HG02642 (cell line): Measurements from ENCODE around the gene COL25A1.
"Not testable (repeated sequence)": the region's sequence is repeated elsewhere in the genome, so short reads cannot be mapped to it uniquely, and the experiment has no call there.

Experiments used
- ATAC-seq: cut with Tn5 transposase; IDR thresholded peaks from one replicate; pipeline ENCODE4 v1.9.1; 2021; ENCODE audit warnings: mild to moderate bottlenecking; ENCODE audit not compliant: unreplicated experiment, poor library complexity

COL25A1 gene

DNA sequence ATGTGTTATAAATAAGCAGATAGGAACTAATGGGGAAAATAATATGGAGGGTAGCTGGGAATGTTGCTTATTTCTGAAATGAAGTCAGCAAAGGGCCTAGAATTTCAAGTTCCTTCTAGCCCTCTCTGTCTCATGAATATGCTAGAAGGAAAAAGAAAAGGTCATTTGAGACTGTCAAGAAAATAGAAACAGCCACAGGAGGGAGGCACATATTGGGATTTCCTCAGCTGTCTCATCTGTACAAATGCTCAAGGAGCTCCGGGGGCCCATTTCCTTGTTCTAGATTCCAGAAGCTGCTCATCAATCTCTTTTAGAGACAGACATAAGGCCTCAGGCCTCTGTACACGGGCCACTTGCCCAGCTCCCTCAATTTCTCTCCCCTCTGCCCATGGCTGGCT, 412.0 kb downstream of the COL25A1 start:
- ATAC-seq, result no peak

DNA sequence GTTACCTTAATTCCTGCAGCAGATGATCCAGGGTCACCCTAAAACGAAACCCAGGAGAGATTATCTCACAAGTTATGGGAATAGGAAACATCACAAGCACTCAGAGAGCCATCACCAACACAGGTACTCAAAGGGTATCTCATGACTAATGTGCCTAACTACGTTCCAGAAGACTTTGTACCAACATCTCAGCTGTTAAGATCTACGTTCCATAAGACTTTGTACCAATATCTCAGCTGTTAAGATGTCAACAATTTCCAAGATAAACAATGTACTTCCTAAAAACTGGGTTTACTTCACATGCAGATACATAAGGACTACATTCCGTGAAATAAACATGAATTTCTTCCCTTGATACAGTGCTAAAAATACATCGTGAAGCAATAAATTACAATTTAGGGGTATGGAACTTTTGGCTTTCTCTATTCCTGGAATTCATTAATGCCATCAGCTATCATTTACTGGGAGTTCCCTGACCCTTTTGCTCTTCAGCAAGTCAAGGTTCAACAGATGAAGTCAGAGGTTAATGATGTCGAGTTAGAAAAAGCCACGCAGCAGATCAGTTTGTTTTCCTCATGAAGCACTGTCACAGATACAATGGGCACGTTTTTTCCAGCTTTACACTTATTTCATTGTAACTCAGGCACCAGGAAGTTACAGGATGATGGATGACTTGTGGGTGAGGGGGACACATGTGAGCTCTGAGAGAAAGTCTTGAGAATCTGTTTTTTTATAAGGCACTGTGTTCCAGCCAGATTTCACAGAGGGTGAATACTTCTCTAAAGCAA, 412.6 kb downstream of the COL25A1 start:
- no peak for ATAC-seq

DNA sequence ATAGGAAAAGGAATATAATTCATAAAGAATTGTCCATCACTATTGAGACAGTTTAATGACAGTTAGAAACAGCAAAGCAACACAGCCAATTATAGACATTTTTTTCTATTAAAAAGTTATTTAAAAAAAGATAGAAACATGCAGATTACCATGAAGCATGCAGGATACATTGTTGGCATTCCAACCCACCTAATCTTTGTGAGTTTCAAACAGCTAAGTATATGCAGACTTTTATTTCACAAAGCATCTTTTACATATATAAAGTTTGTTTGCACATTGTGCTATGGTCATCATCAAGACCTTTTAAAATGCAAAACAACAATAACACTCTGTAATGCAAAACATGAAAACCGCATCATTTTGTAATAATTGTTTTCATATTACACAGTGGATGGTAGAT, 413.7 kb downstream of the COL25A1 start:
- no peak for ATAC-seq

DNA sequence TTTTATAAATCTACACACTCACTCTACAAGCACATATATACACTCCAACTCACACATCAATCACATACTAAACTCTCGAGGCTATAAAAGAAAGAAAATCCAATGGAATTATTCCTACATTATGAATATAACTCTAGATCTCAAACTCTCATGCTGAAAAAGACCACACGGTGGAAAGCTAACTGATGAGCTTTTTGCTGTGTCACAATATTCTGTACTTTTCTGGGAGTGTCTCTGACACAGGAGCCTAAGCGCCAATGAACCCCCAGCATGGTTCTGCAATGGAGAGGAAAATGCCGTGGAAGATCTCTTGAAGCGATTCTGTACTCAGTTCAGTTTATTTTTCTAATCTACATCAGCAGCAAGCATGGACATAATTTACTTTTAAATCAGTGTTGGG, 415.4 kb downstream of the COL25A1 start:
- ATAC-seq, result no peak

DNA sequence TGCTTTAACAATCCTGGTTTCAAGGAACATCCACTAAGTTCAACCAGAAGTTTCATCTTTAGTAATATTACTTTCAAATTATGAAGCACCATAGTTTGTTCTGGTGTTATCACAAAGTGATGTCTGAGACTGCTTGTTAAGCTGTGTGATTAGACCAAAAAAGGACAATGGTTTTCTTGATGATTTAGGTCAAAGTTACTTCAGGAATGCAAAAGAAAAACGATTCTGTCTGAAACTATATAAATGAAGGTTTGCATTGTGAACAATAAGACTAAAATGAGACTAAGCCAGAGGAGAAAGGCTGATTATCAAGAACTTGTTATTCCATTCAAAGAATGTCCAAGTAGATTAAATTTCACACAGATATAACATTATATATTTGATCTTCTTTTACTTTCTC, 417.2 kb downstream of the COL25A1 start:
- ATAC-seq, result no peak

DNA sequence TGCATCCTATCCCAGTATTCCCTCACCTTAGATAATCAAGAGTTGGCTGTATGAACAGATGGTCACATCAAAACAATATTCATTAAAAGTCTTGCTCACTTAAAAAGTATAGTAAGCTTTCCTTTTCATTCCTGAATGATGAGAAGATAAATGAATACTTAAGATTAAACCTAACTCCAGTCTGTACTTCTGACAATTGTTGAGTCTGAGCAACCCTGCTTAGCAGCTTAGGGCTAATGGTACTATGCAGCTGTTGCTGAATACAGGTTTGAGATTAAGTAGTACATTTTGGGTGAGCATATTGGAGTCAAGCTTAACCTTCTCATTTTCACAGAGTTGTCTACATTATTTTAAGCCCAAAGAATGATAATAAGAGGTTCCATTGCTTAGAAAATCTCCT, 417.9 kb downstream of the COL25A1 start:
- ATAC-seq, result no peak

DNA sequence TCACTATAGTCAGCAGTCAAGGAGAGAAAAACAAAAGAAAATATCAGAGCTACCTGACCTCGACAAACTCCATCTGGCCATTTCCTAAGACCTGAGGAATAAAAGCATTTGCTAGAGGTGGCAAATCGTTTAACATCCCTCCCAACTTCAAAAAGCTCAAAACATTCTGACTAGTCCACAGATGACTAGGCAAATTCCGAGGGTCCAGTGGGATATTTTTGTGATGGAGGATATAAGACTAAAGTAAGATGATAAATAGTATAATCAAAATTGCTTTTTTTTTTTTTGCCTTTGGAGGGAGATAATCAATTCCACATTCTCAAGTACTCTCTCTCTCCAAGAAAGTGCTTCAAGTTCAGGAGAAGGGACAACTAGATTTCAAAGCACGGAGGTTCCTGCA, 420.5 kb downstream of the COL25A1 start:
- no peak for ATAC-seq

DNA sequence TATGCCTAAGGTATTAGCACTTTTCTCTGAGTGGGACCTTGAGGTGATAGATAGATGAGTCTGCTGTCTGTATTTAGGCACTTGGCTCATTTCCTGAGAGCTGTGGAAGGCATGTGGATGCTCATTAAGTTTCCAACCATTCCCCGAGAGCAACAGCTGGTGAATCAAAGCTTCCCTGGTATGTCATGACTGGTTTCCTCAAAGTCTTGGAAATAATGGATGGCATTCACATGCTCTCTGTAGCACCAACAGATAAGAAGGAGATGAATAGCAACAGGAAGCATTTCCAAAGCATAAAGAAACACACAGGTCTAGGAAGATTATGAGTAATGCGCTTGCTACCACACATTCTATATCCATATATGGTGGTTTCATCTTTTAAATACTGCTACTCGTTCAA, 421.3 kb downstream of the COL25A1 start:
- no peak for ATAC-seq

DNA sequence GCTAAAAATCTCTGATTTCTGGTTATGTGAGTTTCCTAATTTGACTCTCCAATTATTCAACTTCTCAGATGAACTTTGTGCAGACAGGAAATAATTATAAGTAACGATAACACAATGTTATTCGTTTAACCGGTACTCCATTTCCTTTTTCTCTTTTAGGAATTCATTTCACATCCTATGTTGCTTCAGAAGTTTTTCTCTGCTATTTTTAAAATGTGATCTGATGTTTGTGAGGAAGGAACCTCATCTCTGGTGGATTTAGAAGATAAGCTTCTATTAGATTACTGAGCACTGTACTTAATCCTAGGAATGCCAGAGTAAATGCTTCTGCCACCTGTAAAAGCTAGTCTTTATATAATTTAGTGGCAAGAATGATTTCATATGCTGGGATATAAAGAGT, 423.7 kb downstream of the COL25A1 start:
- no peak for ATAC-seq

DNA sequence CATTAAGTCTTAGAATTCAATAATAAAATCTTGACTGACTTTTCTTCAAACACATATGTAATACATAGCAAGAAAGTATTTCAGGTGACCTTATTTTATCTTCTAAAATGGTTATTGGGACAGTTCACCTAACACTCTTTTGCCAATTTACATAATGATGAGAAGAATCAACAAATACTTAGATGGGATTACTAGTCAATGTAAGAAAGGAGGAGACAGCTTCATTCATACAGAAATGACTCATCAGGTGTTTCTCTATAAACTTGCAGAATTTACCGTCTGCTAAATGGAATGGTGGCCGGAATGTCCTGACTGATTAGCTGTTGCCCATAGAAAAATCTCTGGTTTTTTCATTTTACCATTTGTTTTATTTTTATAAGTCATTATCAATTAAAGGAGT, 424.6 kb downstream of the COL25A1 start:
- no peak for ATAC-seq

DNA sequence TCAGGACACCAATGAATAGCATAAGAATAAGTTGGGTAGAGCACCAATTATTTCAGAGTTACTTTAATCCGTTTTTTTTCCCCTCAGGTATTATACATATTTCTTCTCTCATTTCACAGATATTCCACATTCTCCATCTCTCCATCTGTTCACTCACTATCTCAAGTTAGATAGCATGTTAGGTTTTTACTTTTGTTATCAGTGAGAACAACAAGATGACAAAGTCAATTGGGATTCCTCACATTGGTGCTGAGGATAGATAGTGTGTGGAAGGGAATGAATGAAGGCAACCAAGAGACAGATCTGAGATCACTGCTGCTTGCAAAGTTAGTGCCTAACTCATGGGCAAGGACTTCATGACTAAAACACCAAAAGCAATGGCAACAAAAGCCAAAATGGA, 427.7 kb downstream of the COL25A1 start:
- ATAC-seq, result no peak

DNA sequence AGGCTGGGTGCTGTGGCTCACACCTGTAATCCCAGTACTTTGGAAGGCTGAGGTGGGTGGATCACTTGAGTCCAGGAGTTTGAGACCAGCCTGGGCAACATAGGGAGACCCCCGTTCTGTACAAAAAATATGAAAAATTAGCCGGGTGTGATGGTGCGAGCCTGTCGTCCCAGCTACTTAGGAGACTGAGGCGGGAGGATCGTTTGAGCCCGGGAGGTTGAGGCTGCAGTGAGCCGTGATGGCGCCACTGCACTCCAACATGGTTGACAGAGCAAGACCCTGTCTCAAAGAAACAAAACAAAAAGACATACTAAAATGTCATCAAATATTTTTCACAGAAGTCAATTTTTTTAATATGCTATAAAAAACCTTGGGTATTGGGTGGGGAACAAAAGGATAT, 432.5 kb downstream of the COL25A1 start:
- ATAC-seq, result not testable (repeated sequence)

DNA sequence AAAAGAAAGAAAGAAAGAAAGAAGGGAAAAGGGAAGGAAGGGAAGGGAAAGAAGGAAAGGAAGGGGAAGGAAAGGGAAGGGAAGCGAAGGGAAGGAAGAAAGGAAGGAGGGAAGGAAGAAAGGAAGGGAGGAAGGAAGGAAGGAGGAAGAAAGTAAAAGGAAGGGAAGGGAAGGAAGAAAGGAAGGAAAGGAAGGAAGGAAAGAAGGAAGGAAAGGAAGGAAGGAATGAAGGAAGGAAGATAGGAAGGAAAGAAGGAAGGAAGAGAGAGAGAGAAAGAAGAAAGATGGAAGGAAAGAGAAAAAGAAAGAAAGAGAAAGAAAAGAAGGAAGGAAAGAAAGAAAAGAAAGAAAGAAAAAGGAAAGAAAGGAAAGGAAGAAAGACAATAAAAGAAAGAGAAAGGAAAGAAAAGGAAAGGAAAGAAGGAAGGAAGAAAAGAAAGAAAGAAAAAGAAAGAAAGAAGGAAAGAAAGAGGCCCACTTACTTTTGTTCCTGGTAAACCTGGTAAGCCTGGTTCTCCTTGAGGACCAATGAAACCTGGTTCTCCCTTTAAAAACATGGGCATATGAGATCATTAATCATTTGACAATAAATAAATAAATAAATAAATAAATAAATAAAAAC, 433.7 kb downstream of the COL25A1 start:
- ATAC-seq, result no peak

DNA sequence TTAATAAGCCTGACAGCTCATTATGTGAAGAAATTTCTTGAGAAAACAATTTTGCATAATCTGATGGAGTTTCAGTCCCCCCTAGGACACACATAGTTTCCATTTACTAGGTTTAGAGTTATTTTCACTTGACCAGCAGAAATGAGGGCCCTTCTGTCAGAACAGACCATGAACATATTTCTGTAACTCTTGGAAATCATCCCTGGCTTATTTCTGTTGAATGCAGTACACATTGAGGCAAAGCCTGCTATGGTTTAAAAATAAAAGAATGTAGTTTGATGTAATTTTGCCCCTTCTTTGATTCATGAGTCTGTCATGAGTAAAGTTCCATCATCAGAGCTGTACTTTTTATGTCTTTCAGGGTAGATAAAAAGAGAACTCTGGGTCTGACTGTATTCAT, 435.0 kb downstream of the COL25A1 start:
- ATAC-seq, result no peak

DNA sequence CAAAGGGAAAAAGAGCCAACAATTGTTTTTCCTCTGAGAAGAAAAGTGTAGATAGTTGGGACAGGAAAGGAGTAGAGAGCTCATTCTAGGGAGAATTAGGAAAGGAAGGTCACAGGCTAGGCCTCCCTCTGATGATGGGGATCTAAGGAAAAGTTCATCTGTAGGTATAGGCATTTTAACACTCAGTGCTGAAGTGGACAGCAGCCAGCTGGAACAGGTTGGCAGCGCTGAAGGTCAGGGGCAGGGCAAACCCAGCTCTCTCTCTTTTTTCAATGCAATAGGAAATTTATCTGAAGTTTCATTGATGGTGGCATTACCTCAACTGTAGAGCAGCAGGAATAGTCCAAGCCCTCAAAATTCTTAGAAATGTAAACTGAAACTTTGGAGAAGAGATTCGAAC, 441.1 kb downstream of the COL25A1 start:
- no peak for ATAC-seq

DNA sequence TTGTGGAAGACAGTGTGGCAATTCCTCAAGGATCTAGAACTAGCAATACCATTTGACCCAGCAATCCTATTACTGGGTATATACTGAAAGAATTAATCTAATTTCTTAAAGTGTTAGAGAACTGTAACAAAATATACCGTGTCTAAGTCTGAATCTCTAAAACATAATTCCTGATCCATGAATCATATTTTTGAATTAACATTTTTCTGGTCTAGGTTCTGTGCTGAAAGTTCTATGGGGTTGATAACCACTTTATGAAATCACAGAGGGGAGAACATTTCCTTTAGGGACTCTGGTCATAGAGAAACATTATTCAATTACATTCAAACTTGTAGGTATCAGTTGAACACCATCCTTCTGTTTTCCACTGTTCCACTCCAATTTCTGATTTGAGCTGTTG, 447.7 kb downstream of the COL25A1 start:
- no peak for ATAC-seq

DNA sequence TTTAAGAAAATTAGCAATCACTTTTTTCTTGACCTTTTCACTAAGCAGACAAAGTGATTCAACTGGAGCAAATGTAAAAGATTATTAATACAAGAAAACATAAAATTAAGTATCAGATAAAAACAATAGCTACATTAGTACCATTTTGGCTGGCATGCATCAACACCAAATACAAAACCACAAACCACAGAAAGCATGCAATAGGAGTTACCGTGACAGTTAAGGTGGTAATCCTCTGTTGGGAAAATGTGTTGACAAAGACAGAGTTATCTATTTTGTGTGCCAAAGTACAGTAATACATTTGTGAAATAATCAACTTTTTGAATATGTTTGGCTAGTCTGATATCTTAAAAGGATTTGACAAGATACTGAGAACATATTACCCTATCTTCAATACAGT, 449.8 kb downstream of the COL25A1 start:
- ATAC-seq, result no peak

DNA sequence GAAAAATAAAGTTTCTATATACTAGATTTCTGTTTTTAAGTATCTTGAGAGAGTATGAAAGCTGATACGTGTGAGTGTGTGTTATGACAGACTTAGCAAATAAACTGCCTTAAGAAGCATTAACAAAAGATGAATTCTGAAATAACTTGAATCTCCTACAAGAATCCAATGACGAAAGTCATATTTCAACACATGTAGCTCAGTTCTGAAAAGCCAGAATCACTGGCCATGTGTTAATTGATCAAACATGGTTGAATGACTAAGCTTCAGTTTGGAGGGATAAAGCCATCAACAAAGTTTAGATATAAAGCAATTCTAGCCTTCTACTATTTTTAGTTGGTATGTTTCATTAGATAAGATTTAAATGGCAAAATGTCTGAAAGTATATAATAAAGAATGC, 451.1 kb downstream of the COL25A1 start:
- no peak for ATAC-seq

DNA sequence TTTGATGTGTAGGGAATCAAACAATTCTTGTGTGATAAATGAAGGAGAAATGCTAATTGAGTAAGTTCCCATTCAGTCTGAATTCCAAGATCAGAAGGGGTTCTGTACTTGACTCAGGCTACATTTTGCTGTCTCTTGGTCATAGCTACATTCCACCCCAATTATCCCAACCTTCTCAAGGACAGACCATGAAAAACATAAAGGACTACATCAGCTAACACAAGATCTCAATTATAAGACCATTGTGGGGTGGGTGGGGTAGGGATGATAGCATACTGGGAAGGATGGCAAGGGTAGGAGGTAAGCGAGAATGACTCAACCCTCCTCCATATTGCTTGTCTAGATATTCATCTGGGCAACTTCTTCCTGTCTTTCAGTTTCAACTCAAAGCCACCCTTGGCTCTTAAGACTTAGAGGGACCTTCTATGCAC, 452.2 kb downstream of the COL25A1 start:
- peak; percentile 32 for ATAC-seq

DNA sequence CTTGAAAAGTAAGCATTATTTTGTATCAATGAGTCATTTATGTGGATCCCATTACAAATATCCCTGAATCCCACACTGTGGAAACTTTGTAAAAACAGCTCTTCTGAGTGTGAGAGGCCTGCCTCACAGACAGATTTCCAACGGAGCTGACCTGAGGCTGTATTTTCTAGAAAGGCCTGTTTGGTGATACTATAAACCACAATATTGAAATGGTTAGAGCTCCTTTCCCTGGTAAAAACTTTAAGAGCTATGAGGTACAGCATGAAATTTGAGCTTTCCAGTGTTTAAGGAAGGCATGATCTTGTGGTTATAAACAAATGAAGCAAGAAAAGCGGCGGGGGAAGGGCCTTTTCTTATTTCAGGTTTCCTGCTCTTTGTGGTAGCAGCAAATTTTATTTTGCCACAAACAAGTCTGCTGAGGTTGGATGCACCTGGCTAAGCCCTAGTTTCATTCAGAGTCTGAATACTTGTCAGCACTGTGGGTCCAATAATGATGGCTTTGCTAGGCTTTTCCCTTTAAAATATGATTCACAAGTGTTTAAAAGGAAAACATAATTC, 452.8 kb downstream of the COL25A1 start:
- peak; percentile 94 for ATAC-seq

DNA sequence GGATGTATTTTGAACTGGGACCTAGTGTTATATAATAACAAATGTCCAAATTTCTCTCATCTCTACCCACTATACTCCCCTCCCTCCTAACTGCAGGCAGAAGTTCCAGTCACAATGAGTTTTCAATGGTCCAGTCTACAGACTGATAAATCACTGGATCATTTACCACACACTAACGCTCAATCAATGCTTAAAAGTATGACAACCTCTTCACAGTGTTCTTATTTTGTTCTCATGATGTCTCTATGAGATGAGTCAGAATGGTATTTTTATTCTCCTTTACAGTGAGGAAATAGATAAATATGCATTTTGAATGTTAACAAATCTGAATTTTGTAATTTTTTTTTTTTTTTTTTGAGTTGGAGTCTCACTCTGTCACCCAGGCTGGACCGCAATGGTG, 455.9 kb downstream of the COL25A1 start:
- no peak for ATAC-seq

DNA sequence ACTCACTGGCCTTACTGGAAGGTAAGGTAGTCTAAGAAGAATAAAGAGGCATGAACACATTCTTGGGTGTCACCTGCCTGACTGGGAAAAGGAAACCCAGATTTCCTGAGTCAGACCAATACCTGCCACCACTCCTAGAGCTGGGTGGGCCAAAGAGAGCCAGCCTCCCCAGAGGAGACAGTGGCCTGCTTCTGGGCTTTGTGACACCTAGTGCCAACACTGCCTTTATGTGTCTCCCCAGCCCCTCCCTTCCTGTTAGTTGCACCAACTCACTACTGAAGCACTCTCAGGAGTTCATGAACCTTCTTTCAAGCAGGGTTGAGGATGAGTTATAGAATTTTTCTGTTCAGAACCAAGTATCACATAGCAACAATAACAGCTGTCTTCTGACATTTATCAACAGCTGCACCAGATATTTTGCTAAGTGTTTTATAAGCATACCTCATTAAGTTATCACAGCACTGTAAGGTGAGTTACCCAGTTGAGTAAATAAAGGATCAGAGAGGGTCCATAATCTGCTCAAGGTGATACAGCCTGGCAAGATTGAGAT, 462.0 kb downstream of the COL25A1 start:
- ATAC-seq, result no peak
